ENCODE results near the gene GAS2L2.

DNA sequence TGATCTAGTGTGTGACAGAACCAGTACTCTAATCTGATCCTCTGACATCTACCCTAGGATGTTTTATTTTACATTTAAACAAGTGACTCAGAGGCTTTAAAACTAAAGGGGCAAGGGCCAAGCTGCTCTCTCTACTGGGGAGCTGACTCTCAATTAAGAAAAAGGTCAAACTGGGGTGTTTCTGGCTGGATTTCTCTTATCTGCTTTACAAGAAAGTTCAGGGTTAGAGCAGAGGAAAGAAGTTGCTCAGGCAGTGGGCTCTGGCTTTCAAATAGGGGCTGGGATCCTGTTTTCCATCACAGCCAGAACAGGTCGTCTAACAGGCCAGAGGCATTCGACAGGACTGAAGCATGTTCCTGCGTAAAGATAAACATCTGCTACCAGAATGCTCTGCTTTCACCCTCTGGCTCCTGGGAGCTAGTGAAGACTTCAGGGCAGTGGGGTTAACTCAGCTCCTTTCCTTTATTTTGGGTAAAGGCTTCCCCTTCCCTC, 33.9 kb upstream of the GAS2L2 start:
- TF ChIP-seq POLR2A (IDR thresholded peaks at IDR 0.05; ENCODE audit: low read length) (no peak), GATA1 (IDR thresholded peaks at IDR 0.05; ENCODE audit: low read depth, low read length) (no peak)
